GM23338 (cell line): ENCODE measurements around the gene CDR2L. TPM values are rescaled to one million over a fixed set of nuclear protein-coding genes. Genes with fewer than 3 reads are reported as not detected.

Experiments used
- ATAC-seq: fragments of 200-7000 bp; cut with Tn5 transposase; 3 replicates; pipeline ENCODE4 v1.9.1; 2020
- DNase-seq: peaks from one replicate; pipeline ENCODE4 v3.0.0-alpha.2; 2015; ENCODE audit warnings: low spot score
- H2AFZ ChIP-seq: fragments of 200-600 bp; sonication (generic); 2 replicates; pipeline ENCODE4 v1.8.0; 2016; ENCODE audit warnings: antibody characterized with exemption, mild to moderate bottlenecking, moderate library complexity
- H3F3A ChIP-seq: fragments of 200-600 bp; sonication (generic); replicated peaks from 2 replicates; pipeline ENCODE4 v1.8.0; 2017; ENCODE audit warnings: antibody characterized with exemption, mixed run types, low read depth
- H3K27ac ChIP-seq: fragments of 200-600 bp; sonication (generic); 2 replicates; pipeline ENCODE4 v1.6.1; 2016; ENCODE audit warnings: low read depth
- H3K27me3 ChIP-seq: fragments of 200-600 bp; sonication (generic); 2 replicates; pipeline ENCODE4 v1.8.0; 2016; ENCODE audit warnings: mild to moderate bottlenecking, mixed run types, moderate library complexity; ENCODE audit not compliant: insufficient read depth
- H3K36me3 ChIP-seq: fragments of 200-600 bp; sonication (generic); 2 replicates; pipeline ENCODE4 v1.8.0; 2016; ENCODE audit warnings: mild to moderate bottlenecking; ENCODE audit not compliant: insufficient read depth
- H3K4me1 ChIP-seq: fragments of 200-600 bp; sonication (generic); 2 replicates; pipeline ENCODE4 v1.8.0; 2016; ENCODE audit warnings: mild to moderate bottlenecking, moderate library complexity; ENCODE audit not compliant: insufficient read depth
- H3K4me2 ChIP-seq: fragments of 200-600 bp; sonication (generic); 2 replicates; pipeline ENCODE4 v1.7.1; 2017; ENCODE audit warnings: mixed run types
- H3K4me3 ChIP-seq: fragments of 200-600 bp; sonication (generic); 2 replicates; pipeline ENCODE4 v1.6.1; 2016; ENCODE audit warnings: mixed run types
- H3K79me2 ChIP-seq: fragments of 200-600 bp; sonication (generic); replicated peaks from 2 replicates; pipeline ENCODE4 v1.8.0; 2017; ENCODE audit warnings: mild to moderate bottlenecking; ENCODE audit not compliant: insufficient read depth
- H3K9me2 ChIP-seq: fragments of 200-600 bp; sonication (generic); 2 replicates; pipeline ENCODE4 v1.8.0; 2017; ENCODE audit not compliant: insufficient read depth
- H4K20me1 ChIP-seq: fragments of 200-600 bp; sonication (generic); replicated peaks from 2 replicates; pipeline ENCODE4 v1.8.0; 2017; ENCODE audit warnings: mild to moderate bottlenecking; ENCODE audit not compliant: insufficient read depth
- H3K27ac Mint-ChIP-seq: 2 replicates; pipeline ENCODE4 v1.8.0; 2020; ENCODE audit warnings: inconsistent platforms, mild to moderate bottlenecking, moderate library complexity, mixed read lengths
- H3K27me3 Mint-ChIP-seq: 3 replicates; pipeline ENCODE4 v1.8.0; 2022; ENCODE audit warnings: low read depth, mild to moderate bottlenecking, moderate library complexity, mixed read lengths, inconsistent platforms; ENCODE audit not compliant: insufficient read depth, poor library complexity
- H3K36me3 Mint-ChIP-seq: 3 replicates; pipeline ENCODE4 v1.8.0; 2021; ENCODE audit warnings: low read depth, mild to moderate bottlenecking, inconsistent platforms, moderate library complexity, mixed read lengths
- H3K4me1 Mint-ChIP-seq: 3 replicates; pipeline ENCODE4 v1.8.0; 2020; ENCODE audit warnings: mild to moderate bottlenecking, inconsistent platforms, mixed read lengths
- H3K4me3 Mint-ChIP-seq: 3 replicates; pipeline ENCODE4 v1.8.0; 2021; ENCODE audit warnings: moderate library complexity, mild to moderate bottlenecking, inconsistent platforms, mixed read lengths
- H3K9me3 Mint-ChIP-seq: 3 replicates; pipeline ENCODE4 v1.8.0; 2020; ENCODE audit warnings: moderate library complexity, mild to moderate bottlenecking, inconsistent platforms, mixed read lengths
- CREB1 ChIP-seq: fragments of 250-450 bp; sonication (Bioruptor Pico); IDR thresholded peaks from 2 replicates; pipeline ENCODE4 v1.5.0; 2020; ENCODE audit warnings: low read depth, mild to moderate bottlenecking, moderate library complexity
- EZH2phosphoT487 ChIP-seq: fragments of 200-600 bp; sonication (generic); IDR thresholded peaks from one replicate; pipeline ENCODE4 v1.8.1; 2018; ENCODE audit warnings: antibody characterized with exemption; ENCODE audit not compliant: unreplicated experiment
- JUNB ChIP-seq: IDR thresholded peaks from one replicate; pipeline ENCODE4 v1.6.1; 2016; ENCODE audit warnings: antibody characterized with exemption; ENCODE audit not compliant: unreplicated experiment
- STAT1 ChIP-seq: IDR thresholded peaks from one replicate; pipeline ENCODE4 v1.6.1; 2016; ENCODE audit warnings: antibody characterized with exemption; ENCODE audit not compliant: unreplicated experiment
- ZNF114 ChIP-seq: fragments of 250-450 bp; sonication (Bioruptor Pico); IDR thresholded peaks from 2 replicates; pipeline ENCODE4 v1.5.0; 2020; ENCODE audit warnings: mild to moderate bottlenecking, moderate library complexity
- polyA plus RNA-seq: library from polyadenylated mRNA; unstranded; fragments of >200 nt; fragmentation: Nextera tagmentation; extraction: Ambion mirVana; gene quantifications from 2 replicates; pipeline ENCODE4 v1.2.1, GENCODE V29; 2016
- total RNA-seq: library from RNA; depleted of rRNA; stranded (reverse); fragments of >200 nt; shearing (Covaris generic); gene quantifications from 2 replicates; pipeline ENCODE4 v1.2.3, GENCODE V29; 2014
- TF ChIP-seq, protein P1 (sequence below): IDR thresholded peaks from one replicate; pipeline ENCODE4 v1.6.1; 2018; ENCODE audit warnings: antibody characterized with exemption; ENCODE audit not compliant: unreplicated experiment
- TF ChIP-seq, protein P2 (sequence below): fragments of 250-450 bp; sonication (Bioruptor Pico); IDR thresholded peaks from 2 replicates; pipeline ENCODE4 v1.5.0; 2020; ENCODE audit warnings: mild to moderate bottlenecking, moderate library complexity

Gene CDR2L
- total and polyA plus RNA-seq, 2 experiments from 2014 or later: 17.7 to 35.8 TPM

DNA sequence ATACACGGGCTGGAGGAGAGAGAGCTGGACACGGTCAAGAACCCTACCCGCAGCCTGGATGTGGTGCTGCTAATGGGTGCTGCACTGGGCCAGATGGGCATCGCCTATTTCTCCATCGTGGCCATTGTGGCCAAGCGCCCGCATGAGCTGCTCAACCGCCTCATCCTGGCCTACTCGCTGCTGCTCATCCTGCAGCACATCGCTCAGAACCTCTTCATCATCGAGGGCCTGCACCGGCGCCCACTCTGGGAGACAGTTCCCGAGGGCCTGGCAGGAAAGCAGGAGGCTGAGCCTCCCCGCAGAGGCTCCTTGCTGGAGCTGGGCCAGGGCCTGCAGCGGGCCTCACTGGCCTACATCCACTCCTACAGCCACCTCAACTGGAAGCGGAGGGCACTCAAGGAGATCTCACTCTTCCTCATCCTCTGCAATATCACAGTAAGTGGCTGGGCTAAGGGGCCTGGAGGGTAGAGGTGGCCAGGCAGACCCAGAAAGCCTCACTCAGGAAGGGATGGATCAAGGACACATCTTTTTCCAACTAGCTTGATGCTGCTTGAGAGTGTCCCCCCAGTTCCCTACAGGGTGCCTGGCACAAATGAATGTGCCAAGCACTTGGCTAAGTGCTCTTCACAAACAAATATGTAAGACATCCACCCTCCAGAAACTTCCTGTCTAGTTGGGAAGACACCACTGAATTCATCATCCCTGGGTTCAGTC is 40.2 kb upstream of the CDR2L start:
- Histone ChIP-seq H3K36me3 (no peaks in the 10 kb centered on the region), H3K9me2 (no peaks in the 10 kb centered on the region), H3K27me3 (no peaks in the 10 kb centered on the region), H3K4me3 (no peak overlapping the region), H4K20me1 (no peaks in the 10 kb centered on the region), H3K4me2 (no peak overlapping the region), H2AFZ (no peak overlapping the region), H3K79me2 (no peaks in the 10 kb centered on the region), H3K27ac (no peak overlapping the region), H3K4me1 (peaks cover 5% of the 10 kb centered on the region; the same call in 1 of the 2 replicates), H3F3A (no peaks in the 10 kb centered on the region)
- Mint-ChIP-seq H3K9me3 (no peaks in the 10 kb centered on the region), H3K27ac (no peak overlapping the region), H3K4me1 (peaks cover 14% of the 10 kb centered on the region), H3K36me3 (no peaks in the 10 kb centered on the region), H3K27me3 (peaks cover 12% of the 10 kb centered on the region), H3K4me3 (no peak overlapping the region)
- no peak for TF ChIP-seq ZNF114 (CRISPR knock-in tag)
- no peak for TF ChIP-seq JUNB
- no peak for ATAC-seq
- DNase-seq: no peak

DNA sequence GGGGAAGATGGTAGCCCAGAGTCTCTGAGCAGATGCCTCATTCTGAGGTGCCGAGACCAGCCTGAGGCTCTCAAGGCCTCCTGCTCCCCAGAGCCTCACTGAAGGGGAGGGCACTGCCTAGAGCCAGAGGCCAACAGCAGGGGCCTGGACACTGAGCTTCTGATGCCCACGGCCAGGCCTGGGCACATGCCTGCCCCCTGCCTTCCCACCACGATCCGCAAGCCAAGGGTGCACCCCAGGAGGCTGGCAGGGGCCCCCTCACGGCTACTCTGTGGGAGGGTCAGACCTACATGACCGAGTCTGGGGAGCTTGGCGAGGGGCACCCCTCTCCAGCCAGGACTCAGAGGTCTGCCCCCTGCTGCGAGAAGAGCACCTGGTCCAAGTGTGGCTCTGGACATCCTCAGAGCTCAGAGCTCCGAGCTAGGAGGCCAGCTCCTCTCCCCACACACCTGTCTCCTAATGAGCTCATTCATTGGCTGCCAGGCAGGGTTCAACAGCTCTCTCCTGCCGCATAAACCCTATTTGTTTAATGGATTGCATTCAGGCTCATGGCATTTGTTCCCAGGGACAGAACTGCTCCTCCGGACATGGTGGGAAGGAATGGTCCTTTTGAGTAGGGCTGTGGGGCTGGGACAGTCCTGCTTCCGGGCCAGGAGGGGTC is 37.8 kb upstream of the CDR2L start:
- no peak overlapping the region for H3K4me3 Mint-ChIP-seq
- H3K27ac Mint-ChIP-seq: no peak overlapping the region
- DNase-seq (no peak), ATAC-seq (no peak)
- Histone ChIP-seq H3K79me2 (no peaks in the 10 kb centered on the region), H3K9me2 (no peaks in the 10 kb centered on the region), H4K20me1 (no peaks in the 10 kb centered on the region), H3K4me2 (no peak overlapping the region), H3K36me3 (no peaks in the 10 kb centered on the region), H3K27me3 (no peaks in the 10 kb centered on the region), H3F3A (no peaks in the 10 kb centered on the region), H3K4me1 (peaks cover 5% of the 10 kb centered on the region; the same call in 1 of the 2 replicates), H3K27ac (no peak overlapping the region), H3K4me3 (no peak overlapping the region), H2AFZ (no peak overlapping the region)
- no peaks in the 10 kb centered on the region for H3K9me3 Mint-ChIP-seq
- H3K27me3 Mint-ChIP-seq: peaks cover 8% of the 10 kb centered on the region
- H3K36me3 Mint-ChIP-seq: no peaks in the 10 kb centered on the region
- TF ChIP-seq, protein P1, sequence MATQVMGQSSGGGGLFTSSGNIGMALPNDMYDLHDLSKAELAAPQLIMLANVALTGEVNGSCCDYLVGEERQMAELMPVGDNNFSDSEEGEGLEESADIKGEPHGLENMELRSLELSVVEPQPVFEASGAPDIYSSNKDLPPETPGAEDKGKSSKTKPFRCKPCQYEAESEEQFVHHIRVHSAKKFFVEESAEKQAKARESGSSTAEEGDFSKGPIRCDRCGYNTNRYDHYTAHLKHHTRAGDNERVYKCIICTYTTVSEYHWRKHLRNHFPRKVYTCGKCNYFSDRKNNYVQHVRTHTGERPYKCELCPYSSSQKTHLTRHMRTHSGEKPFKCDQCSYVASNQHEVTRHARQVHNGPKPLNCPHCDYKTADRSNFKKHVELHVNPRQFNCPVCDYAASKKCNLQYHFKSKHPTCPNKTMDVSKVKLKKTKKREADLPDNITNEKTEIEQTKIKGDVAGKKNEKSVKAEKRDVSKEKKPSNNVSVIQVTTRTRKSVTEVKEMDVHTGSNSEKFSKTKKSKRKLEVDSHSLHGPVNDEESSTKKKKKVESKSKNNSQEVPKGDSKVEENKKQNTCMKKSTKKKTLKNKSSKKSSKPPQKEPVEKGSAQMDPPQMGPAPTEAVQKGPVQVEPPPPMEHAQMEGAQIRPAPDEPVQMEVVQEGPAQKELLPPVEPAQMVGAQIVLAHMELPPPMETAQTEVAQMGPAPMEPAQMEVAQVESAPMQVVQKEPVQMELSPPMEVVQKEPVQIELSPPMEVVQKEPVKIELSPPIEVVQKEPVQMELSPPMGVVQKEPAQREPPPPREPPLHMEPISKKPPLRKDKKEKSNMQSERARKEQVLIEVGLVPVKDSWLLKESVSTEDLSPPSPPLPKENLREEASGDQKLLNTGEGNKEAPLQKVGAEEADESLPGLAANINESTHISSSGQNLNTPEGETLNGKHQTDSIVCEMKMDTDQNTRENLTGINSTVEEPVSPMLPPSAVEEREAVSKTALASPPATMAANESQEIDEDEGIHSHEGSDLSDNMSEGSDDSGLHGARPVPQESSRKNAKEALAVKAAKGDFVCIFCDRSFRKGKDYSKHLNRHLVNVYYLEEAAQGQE: no peak
- no peak for TF ChIP-seq STAT1
- TF ChIP-seq CREB1 (CRISPR knock-in tag): no peak
- no peak for TF ChIP-seq EZH2phosphoT487
- no peak for TF ChIP-seq JUNB
- TF ChIP-seq ZNF114 (CRISPR knock-in tag): no peak
- TF ChIP-seq, protein P2, sequence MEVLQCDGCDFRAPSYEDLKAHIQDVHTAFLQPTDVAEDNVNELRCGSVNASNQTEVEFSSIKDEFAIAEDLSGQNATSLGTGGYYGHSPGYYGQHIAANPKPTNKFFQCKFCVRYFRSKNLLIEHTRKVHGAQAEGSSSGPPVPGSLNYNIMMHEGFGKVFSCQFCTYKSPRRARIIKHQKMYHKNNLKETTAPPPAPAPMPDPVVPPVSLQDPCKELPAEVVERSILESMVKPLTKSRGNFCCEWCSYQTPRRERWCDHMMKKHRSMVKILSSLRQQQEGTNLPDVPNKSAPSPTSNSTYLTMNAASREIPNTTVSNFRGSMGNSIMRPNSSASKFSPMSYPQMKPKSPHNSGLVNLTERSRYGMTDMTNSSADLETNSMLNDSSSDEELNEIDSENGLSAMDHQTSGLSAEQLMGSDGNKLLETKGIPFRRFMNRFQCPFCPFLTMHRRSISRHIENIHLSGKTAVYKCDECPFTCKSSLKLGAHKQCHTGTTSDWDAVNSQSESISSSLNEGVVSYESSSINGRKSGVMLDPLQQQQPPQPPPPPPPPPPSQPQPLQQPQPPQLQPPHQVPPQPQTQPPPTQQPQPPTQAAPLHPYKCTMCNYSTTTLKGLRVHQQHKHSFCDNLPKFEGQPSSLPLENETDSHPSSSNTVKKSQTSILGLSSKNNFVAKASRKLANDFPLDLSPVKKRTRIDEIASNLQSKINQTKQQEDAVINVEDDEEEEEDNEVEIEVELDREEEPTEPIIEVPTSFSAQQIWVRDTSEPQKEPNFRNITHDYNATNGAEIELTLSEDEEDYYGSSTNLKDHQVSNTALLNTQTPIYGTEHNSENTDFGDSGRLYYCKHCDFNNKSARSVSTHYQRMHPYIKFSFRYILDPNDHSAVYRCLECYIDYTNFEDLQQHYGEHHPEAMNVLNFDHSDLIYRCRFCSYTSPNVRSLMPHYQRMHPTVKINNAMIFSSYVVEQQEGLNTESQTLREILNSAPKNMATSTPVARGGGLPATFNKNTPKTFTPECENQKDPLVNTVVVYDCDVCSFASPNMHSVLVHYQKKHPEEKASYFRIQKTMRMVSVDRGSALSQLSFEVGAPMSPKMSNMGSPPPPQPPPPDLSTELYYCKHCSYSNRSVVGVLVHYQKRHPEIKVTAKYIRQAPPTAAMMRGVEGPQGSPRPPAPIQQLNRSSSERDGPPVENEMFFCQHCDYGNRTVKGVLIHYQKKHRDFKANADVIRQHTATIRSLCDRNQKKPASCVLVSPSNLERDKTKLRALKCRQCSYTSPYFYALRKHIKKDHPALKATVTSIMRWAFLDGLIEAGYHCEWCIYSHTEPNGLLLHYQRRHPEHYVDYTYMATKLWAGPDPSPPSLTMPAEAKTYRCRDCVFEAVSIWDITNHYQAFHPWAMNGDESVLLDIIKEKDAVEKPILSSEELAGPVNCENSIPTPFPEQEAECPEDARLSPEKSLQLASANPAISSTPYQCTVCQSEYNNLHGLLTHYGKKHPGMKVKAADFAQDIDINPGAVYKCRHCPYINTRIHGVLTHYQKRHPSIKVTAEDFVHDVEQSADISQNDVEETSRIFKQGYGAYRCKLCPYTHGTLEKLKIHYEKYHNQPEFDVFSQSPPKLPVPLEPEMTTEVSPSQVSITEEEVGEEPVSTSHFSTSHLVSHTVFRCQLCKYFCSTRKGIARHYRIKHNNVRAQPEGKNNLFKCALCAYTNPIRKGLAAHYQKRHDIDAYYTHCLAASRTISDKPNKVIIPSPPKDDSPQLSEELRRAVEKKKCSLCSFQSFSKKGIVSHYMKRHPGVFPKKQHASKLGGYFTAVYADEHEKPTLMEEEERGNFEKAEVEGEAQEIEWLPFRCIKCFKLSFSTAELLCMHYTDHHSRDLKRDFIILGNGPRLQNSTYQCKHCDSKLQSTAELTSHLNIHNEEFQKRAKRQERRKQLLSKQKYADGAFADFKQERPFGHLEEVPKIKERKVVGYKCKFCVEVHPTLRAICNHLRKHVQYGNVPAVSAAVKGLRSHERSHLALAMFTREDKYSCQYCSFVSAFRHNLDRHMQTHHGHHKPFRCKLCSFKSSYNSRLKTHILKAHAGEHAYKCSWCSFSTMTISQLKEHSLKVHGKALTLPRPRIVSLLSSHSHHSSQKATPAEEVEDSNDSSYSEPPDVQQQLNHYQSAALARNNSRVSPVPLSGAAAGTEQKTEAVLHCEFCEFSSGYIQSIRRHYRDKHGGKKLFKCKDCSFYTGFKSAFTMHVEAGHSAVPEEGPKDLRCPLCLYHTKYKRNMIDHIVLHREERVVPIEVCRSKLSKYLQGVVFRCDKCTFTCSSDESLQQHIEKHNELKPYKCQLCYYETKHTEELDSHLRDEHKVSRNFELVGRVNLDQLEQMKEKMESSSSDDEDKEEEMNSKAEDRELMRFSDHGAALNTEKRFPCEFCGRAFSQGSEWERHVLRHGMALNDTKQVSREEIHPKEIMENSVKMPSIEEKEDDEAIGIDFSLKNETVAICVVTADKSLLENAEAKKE (CRISPR knock-in tag): no peak
- H3K4me1 Mint-ChIP-seq: peaks cover 9% of the 10 kb centered on the region; the same call in 2 of the 3 replicates
